ENCODE results near the gene UQCRQ. TPM values are rescaled to one million over a fixed set of nuclear protein-coding genes. Genes with fewer than 3 reads are reported as not detected.

The UQCRQ gene
- total and polyA plus RNA-seq, 9 of the 15 experiments (the other 6 are each of a cell fraction or from before 2014, with no cell fraction given): 235 to 2,421 (median 883) TPM

DNA sequence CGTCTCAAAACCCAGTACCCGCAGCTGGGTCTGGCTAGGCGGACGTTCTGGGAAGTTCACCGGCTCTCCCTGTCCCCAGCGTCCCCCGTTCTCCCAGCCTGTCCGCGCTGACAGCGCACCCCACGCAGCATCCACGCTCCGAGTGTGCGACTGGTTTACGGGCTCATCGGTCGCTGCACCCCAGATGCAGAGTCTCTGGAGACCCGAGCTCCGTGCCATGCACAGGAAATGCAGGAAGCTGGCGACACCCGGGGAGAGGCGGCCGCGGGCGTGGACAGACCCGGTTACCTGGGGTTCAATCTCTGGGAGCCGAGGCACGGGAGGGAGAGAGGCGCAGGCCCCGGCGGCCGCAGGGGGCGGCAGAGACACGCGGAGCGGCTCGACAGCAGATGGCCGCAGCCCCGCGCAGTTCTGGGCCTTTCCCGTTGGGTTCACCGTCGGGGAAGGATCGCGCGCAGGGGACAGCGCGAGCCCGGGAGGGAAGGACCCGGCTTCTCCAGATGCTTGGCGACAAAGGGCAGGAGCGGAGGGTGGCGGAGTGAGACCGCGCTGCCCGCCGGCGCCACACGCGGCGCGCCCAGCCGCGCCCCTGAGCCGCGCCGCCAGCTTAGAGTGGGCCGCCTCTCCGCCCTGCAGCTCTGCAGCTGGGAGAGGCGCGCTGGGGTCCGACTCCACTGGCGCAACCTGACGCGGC, 36.6 kb upstream of the UQCRQ start (continued):
- TF ChIP-seq, protein P1, sequence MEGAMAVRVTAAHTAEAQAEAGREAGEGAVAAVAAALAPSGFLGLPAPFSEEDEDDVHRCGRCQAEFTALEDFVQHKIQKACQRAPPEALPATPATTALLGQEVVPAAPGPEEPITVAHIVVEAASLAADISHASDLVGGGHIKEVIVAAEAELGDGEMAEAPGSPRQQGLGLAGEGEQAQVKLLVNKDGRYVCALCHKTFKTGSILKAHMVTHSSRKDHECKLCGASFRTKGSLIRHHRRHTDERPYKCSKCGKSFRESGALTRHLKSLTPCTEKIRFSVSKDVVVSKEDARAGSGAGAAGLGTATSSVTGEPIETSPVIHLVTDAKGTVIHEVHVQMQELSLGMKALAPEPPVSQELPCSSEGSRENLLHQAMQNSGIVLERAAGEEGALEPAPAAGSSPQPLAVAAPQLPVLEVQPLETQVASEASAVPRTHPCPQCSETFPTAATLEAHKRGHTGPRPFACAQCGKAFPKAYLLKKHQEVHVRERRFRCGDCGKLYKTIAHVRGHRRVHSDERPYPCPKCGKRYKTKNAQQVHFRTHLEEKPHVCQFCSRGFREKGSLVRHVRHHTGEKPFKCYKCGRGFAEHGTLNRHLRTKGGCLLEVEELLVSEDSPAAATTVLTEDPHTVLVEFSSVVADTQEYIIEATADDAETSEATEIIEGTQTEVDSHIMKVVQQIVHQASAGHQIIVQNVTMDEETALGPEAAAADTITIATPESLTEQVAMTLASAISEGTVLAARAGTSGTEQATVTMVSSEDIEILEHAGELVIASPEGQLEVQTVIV (CRISPR knock-in tag; IDR thresholded peaks at IDR 0.05; ENCODE audit: borderline replicate concordance): no peak
- TF ChIP-seq NONO (IDR thresholded peaks at IDR 0.05; ENCODE audit: low read depth in 2 of 2, low read length in 1 of 2) (peak in 1 of 2 experiments; percentile 70; a peak in 3 of 4 replicates), RFX1 (IDR thresholded peaks at IDR 0.05) (no peak), SMAD4 (CRISPR knock-in tag; conservative IDR thresholded peaks at IDR 0.05) (no peak; the same call in 1 of the 2 replicates), NFATC3 (IDR thresholded peaks at IDR 0.05) (no peak), DNMT1 (IDR thresholded peaks at IDR 0.05) (no peak), ZNF253 (CRISPR knock-in tag; conservative IDR thresholded peaks at IDR 0.05) (no peak), MAZ (CRISPR knock-in tag; conservative IDR thresholded peaks at IDR 0.05 in 1 of 2, IDR thresholded peaks at IDR 0.05 in 1 of 2) (0 out of 4 replicates have a peak, but pooled peaks of 1 of the 2 experiments have one; percentile 32), ZNF12 (CRISPR knock-in tag; IDR thresholded peaks at IDR 0.05) (no peak), ASH1L (IDR thresholded peaks at IDR 0.05; ENCODE audit: borderline replicate concordance, low read depth, partially characterized antibody) (no peak), WHSC1 (IDR thresholded peaks at IDR 0.05; ENCODE audit: low read length) (no peak)
- TF ChIP-seq, protein P2, sequence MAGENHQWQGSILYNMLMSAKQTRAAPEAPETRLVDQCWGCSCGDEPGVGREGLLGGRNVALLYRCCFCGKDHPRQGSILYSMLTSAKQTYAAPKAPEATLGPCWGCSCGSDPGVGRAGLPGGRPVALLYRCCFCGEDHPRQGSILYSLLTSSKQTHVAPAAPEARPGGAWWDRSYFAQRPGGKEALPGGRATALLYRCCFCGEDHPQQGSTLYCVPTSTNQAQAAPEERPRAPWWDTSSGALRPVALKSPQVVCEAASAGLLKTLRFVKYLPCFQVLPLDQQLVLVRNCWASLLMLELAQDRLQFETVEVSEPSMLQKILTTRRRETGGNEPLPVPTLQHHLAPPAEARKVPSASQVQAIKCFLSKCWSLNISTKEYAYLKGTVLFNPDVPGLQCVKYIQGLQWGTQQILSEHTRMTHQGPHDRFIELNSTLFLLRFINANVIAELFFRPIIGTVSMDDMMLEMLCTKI (IDR thresholded peaks at IDR 0.05; ENCODE audit: partially characterized antibody): no peak
- TF ChIP-seq, protein P3, sequence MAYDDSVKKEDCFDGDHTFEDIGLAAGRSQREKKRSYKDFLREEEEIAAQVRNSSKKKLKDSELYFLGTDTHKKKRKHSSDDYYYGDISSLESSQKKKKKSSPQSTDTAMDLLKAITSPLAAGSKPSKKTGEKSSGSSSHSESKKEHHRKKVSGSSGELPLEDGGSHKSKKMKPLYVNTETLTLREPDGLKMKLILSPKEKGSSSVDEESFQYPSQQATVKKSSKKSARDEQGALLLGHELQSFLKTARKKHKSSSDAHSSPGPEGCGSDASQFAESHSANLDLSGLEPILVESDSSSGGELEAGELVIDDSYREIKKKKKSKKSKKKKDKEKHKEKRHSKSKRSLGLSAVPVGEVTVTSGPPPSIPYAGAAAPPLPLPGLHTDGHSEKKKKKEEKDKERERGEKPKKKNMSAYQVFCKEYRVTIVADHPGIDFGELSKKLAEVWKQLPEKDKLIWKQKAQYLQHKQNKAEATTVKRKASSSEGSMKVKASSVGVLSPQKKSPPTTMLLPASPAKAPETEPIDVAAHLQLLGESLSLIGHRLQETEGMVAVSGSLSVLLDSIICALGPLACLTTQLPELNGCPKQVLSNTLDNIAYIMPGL (CRISPR knock-in tag; IDR thresholded peaks at IDR 0.05): peak; percentile 95
- TF ChIP-seq, protein P4, sequence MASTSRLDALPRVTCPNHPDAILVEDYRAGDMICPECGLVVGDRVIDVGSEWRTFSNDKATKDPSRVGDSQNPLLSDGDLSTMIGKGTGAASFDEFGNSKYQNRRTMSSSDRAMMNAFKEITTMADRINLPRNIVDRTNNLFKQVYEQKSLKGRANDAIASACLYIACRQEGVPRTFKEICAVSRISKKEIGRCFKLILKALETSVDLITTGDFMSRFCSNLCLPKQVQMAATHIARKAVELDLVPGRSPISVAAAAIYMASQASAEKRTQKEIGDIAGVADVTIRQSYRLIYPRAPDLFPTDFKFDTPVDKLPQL (IDR thresholded peaks at IDR 0.05; ENCODE audit: extremely low read depth, insufficient read length): no peak
- TF ChIP-seq, protein P5, sequence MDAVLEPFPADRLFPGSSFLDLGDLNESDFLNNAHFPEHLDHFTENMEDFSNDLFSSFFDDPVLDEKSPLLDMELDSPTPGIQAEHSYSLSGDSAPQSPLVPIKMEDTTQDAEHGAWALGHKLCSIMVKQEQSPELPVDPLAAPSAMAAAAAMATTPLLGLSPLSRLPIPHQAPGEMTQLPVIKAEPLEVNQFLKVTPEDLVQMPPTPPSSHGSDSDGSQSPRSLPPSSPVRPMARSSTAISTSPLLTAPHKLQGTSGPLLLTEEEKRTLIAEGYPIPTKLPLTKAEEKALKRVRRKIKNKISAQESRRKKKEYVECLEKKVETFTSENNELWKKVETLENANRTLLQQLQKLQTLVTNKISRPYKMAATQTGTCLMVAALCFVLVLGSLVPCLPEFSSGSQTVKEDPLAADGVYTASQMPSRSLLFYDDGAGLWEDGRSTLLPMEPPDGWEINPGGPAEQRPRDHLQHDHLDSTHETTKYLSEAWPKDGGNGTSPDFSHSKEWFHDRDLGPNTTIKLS (IDR thresholded peaks at IDR 0.05; ENCODE audit: borderline replicate concordance, low read depth): no peak
- TF ChIP-seq, protein P6, sequence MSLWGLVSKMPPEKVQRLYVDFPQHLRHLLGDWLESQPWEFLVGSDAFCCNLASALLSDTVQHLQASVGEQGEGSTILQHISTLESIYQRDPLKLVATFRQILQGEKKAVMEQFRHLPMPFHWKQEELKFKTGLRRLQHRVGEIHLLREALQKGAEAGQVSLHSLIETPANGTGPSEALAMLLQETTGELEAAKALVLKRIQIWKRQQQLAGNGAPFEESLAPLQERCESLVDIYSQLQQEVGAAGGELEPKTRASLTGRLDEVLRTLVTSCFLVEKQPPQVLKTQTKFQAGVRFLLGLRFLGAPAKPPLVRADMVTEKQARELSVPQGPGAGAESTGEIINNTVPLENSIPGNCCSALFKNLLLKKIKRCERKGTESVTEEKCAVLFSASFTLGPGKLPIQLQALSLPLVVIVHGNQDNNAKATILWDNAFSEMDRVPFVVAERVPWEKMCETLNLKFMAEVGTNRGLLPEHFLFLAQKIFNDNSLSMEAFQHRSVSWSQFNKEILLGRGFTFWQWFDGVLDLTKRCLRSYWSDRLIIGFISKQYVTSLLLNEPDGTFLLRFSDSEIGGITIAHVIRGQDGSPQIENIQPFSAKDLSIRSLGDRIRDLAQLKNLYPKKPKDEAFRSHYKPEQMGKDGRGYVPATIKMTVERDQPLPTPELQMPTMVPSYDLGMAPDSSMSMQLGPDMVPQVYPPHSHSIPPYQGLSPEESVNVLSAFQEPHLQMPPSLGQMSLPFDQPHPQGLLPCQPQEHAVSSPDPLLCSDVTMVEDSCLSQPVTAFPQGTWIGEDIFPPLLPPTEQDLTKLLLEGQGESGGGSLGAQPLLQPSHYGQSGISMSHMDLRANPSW (CRISPR knock-in tag; IDR thresholded peaks at IDR 0.05): 0 out of 2 replicates have a peak, but pooled peaks have one; percentile 45
